Left cardiac atrium (tissue), 4 donors: ENCODE data around the gene PAK1. TPM values are rescaled to one million over a fixed set of nuclear protein-coding genes. Genes with fewer than 3 reads are reported as not detected.

Source experiments
- ATAC-seq, 2 donors: fragments of 200-7000 bp; cut with Tn5 transposase; one replicate each; pipeline ENCODE4 v1.9.1; 2020; ENCODE audit warnings: mild to moderate bottlenecking in 2 of 2, moderate library complexity in 2 of 2
- DNase-seq: peaks from one replicate; pipeline ENCODE4 v3.0.0-alpha.2; 2020
- intact Hi-C, 2 donors: fragments of 100-400 bp; cut with DNase I; formaldehyde crosslinking; loops; one replicate each; pipeline versions ENCODE4 v1.14.1 to v1.15.1; 2022 to 2023
- total RNA-seq, 2 donors: library from RNA; stranded (reverse); fragmentation: NEBNext Ultra II Directional; extraction: Animal tissue kit (Norgen Biotek cat#: 25700); gene quantifications; one replicate each; pipeline ENCODE4 v1.2.1, GENCODE V29; 2021
- donor health status: DM: no; HTN: yes; CAD: no.
- donor health status: DM: no; HTN: yes; CAD: no; lungs with severe emphysema.
- donor health status: DM: yes; HTN: yes; CAD: no.
- donor health status: Dilated cardiomyopathy.

PAK1 gene
- total RNA-seq, 2 donors from 2014 or later: 17.1 to 20.3 TPM

- DNase-seq (no peak), ATAC-seq (no peak)
- intact Hi-C loops: no loop called here
Measured at GRCh38 chr11:77294040-77294439, 179.9 kb downstream of the PAK1 start.

DNA sequence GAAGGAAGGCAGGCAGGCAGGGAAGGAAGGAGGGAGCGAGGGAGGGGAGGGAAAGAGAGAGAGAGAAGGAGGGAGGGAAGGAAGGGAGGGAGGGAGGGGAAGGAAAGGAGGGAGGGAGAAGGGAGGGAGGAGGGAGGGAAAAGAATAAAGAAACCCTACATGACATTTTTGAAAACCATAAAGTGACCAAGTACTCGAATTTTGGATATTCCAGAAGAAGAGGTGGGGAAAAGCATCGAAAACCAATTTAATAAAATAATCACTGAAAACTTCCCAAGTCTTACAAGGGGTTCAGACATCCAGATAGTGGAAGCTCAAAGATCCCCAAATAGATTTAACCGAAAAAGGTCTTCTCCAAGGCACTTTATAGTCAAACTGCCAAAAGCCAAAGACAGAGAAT, 184.2 kb downstream of the PAK1 start:
- intact Hi-C loops: no loop called here

DNA sequence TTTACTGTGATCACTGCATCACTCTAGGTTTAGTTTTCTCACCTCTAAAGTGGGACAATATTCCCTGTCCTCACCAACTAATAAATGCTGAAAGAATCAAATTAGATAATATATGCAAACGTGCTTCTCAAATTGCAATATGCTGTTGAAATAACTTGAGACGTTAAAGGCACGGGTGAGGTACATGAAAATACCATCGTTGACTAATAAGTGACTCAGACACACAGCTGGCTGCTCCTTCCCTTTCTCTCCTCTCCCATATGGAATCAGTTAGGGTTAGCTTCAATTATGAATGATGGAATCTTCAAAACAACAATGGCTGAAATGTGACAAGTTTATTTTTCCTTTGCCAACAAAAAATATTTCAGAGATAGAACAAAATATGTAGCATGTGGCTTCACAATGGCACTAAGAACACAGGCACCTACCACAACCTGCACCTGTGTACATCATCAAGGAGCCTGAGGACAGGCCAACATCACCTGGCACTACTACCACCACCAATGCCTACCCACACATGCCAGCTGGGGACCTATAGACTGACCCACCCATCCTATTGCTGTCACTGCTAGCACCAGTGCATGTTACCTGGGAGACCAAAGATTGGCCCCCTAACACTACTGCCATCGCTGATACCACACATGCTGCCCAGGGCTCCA, 186.2 kb downstream of the PAK1 start:
- DNase-seq: no peak

More for the DNA sequence above, 184.2 kb downstream of the PAK1 start:
- ATAC-seq (no peak), DNase-seq (no peak)

GRCh38 chr11:77287136-77287535, 186.8 kb downstream of the PAK1 start:
- intact Hi-C loops: no loop called here
- ATAC-seq: no peak
- DNase-seq: no peak

More for the DNA sequence above, 186.2 kb downstream of the PAK1 start:
- intact Hi-C loops: no loop called here
- ATAC-seq: no peak

DNA sequence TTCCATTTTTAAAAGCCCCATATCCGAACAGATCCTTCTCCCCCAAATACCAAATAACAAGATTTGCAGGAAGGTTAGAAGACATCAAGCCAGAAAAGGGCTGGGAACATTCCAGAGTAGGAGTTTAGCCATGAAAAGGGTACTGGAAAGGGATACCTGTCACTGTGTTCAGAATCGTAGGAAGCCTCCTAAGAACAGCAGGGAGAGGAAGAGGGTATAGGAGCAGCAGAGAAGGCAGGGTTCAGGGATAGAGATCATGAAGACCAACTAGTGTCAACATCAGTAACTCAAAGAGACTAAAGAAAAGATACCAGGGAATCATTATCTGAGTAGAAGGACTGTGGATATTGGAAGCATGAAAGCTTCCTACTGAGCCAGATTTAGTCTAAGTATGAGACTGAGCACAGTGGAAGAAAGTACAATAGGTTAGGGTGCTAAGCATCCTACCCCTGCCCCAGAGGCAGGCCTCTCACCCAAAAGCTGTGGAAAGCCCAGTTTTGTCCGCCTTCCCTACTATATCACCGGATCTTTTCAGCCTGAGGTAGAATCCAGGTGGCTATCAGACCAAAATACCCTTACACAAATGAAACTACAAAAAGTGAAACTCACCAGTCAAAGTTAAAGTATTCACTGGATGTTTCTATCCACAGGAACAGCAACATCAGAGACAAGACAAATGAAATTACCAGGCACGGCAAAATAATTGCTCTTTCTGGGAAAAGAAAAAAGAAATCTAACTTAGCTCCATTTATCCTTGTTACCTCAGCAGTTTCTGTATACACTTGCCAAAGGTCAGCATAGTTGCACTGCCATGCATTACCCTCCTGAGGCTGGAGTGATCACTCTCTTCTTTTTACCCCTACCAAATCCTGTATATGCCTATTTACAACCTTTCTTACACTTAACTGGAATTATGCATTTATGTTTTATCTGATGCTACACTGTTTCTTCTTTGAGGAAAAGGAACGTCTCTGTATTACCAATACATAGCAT, 189.1 kb downstream of the PAK1 start:
- intact Hi-C loops: no loop called here
- DNase-seq (no peak), ATAC-seq (no peak)

DNA sequence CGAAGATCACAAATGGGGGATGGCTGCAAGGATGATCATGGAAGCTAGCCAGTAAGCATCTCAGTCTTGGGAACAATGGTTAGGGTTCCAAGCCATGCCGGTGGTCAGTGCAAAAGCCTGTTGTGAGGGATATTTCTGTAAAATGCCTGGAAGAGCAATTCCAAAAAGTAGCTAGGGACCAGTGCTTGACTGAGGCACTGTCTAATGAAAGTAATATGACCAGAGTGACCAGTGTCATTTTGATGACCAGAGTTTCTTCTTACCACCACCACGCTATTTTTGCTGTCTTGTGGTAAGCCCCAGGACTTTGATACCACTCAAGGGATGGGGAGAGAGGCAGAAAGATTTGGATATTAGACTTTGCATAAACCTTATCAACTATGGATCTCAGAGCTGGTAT, 190.8 kb downstream of the PAK1 start:
- intact Hi-C loops: no loop called here
- DNase-seq (no peak), ATAC-seq (no peak)

- intact Hi-C loops: no loop called here
- DNase-seq: no peak
- no peak for ATAC-seq
Measured at GRCh38 chr11:77278595-77279506, 195.0 kb downstream of the PAK1 start.

DNA sequence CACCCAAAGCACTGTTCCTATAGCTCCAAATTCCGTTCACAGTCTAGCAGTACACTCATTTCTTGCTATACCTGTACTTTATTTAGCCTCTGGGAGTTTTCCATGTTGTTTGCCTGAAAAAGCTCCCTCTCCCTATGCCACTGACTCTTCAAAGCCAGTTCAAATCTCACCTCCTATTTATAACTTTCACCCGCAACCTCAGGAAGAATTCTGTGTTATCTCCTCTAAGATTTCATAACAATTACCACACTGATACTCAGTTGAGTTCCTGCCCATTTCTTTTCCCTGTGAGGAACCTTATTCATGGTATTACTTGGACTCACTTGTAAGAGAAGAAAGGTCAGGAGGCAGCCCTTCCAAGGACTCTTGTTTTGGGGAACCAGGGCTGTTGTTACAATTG, 197.6 kb downstream of the PAK1 start:
- DNase-seq: no peak
- no peak for ATAC-seq
- intact Hi-C loops: no loop called here

Other genes with a start within 250 kb of the PAK1 start
- not detected for gene GDPD4, start 172.4 kb downstream of the PAK1 start, total RNA-seq
- under 1 TPM; 0.73 to 0.94 TPM for gene AQP11, start 115.9 kb upstream of the PAK1 start, total RNA-seq
- 10 to 100 TPM; 58.6 to 64.5 TPM for gene CLNS1A, start 163.7 kb upstream of the PAK1 start, total RNA-seq